Fibroblast of skin of left biceps (primary cell): ENCODE results near the gene BFSP2.

Experiments
- DNase-seq, 2 experiments: peaks; one replicate each; pipeline ENCODE4 v3.0.0-alpha.2; 2013; ENCODE audit warnings: low read depth in 2 of 2

BFSP2 gene

GRCh38 chr3:133418361-133418760, 18.5 kb downstream of the BFSP2 start:
- DNase-seq: no peak

GRCh38 chr3:133419151-133419909, 19.5 kb downstream of the BFSP2 start:
- no peak for DNase-seq

GRCh38 chr3:133424937-133425869, 25.3 kb downstream of the BFSP2 start:
- no peak for DNase-seq

- no peak for DNase-seq
These were observed 26.0 kb downstream of the BFSP2 start for GRCh38 chr3:133425898-133426297.

GRCh38 chr3:133426721-133427120, 26.9 kb downstream of the BFSP2 start:
- DNase-seq: no peak

- DNase-seq: no peak
These were observed 28.7 kb downstream of the BFSP2 start for GRCh38 chr3:133428552-133428951.

- DNase-seq: no peak
These were observed 29.2 kb downstream of the BFSP2 start for GRCh38 chr3:133429063-133429462.

GRCh38 chr3:133439563-133439962, 39.7 kb downstream of the BFSP2 start:
- no peak for DNase-seq

- DNase-seq: no peak
These were observed 40.8 kb downstream of the BFSP2 start for GRCh38 chr3:133440652-133441051.

- DNase-seq: no peak
These were observed 42.0 kb downstream of the BFSP2 start for GRCh38 chr3:133441867-133442270.

- DNase-seq: no peak
These were observed 42.7 kb downstream of the BFSP2 start for GRCh38 chr3:133442518-133442917.

- no peak for DNase-seq
These were observed 44.0 kb downstream of the BFSP2 start for GRCh38 chr3:133443649-133444422.

- DNase-seq: no peak
These were observed 44.5 kb downstream of the BFSP2 start for GRCh38 chr3:133444423-133444774.

GRCh38 chr3:133445108-133445507, 45.3 kb downstream of the BFSP2 start:
- DNase-seq: no peak

- DNase-seq: no peak
These were observed 48.1 kb downstream of the BFSP2 start for GRCh38 chr3:133447750-133448477.

GRCh38 chr3:133448478-133449122, 48.7 kb downstream of the BFSP2 start:
- no peak for DNase-seq

GRCh38 chr3:133451309-133451708, 51.5 kb downstream of the BFSP2 start:
- DNase-seq: no peak

- no peak for DNase-seq
These were observed 52.9 kb downstream of the BFSP2 start for GRCh38 chr3:133452641-133453319.

GRCh38 chr3:133453383-133453782, 53.5 kb downstream of the BFSP2 start:
- no peak for DNase-seq

GRCh38 chr3:133455281-133455680, 55.4 kb downstream of the BFSP2 start:
- DNase-seq: no peak
